GM12891 (cell line): ENCODE measurements around the gene ZNF473.

Experiments used
- POLR2A ChIP-seq: IDR thresholded peaks from 2 replicates; pipeline ENCODE4 v1.6.1; 2011; ENCODE audit warnings: low read depth, low read length, control low read depth
- POLR2AphosphoS5 ChIP-seq: IDR thresholded peaks from 2 replicates; pipeline ENCODE4 v1.6.1; 2011; ENCODE audit warnings: low read depth, low read length, control low read depth
- SPI1 ChIP-seq: IDR thresholded peaks from 2 replicates; pipeline ENCODE4 v1.6.1; 2011; ENCODE audit warnings: low read depth, low read length, control low read depth
- TAF1 ChIP-seq: IDR thresholded peaks from 2 replicates; pipeline ENCODE4 v1.6.1; 2011; ENCODE audit warnings: low read depth, low read length, control low read depth

DNA sequence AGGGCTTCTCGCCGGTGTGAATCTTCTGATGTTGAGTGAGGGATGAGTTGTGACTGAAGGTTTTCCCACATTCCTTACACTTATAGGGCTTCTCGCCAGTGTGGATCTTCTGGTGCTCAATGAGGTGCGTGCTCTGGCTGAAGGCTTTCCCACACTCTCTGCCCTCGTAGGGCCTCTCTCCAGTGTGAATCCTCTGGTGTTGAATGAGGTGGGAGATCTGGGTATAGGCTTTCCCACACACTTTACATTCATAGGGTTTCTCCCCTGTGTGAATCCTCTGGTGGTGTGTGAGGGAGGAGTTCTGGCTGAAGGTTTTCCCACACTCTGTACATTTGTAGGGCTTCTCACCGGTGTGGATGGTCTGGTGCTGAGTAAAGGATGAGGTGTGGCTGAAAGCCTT is 33.2 kb downstream of the ZNF473 start:
- TF ChIP-seq TAF1, result no peak
- no peak for TF ChIP-seq POLR2A
- TF ChIP-seq POLR2AphosphoS5, result no peak
- no peak for TF ChIP-seq SPI1
